Stromal cell of bone marrow (primary cell): ENCODE data around the gene PRDM15.

Experiments
- DNase-seq: peaks from one replicate; pipeline ENCODE4 v3.0.0-alpha.2; 2012; ENCODE audit warnings: low read depth

The PRDM15 gene

GRCh38 chr21:41885341-41886024, 6.3 kb upstream of the PRDM15 start:
- no peak for DNase-seq

DNA sequence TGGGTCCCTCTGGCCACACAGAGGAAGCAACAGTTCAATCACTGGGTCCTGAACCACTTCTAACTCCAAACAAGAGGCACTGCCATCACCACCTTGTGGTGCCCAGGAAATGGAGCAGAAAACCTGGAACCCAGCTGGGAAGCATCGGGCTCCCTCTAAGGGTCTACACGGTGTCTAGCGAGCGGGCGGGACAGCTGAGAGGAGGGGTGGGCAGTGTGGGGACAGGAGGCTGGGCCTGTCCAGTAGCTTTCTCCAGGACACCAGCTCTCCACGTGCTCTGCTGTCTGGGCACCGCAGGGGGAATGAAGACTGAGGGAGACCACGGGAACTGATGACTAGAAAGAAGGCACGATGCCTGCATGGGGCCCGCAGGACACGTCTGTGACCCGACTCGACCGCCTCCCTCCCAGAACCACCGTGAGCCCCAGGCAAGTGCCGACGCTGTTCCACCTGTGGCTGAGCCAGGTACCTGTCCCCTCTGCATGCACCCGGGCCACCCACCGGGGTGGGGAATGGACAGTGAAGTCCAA, 5.4 kb upstream of the PRDM15 start:
- no peak for DNase-seq

DNA sequence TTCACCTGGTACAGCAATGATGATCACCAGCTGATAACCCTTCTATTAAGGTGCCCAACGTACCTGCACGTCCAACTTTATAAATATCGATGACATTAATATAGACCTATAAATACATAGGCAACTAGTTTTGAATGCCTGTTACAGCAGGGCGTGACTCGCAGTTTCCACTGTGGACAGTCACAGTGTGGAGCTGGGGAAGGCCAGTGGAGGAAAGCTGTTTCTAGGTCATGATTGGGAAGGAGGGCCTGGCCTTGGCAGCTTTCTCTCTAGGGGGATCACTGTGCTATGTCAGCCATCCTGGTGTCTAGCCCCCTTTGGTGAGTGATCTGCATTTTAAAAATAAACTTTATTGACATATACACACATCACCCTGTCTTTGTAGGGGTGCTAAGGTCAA, 4.4 kb upstream of the PRDM15 start:
- no peak for DNase-seq

DNA sequence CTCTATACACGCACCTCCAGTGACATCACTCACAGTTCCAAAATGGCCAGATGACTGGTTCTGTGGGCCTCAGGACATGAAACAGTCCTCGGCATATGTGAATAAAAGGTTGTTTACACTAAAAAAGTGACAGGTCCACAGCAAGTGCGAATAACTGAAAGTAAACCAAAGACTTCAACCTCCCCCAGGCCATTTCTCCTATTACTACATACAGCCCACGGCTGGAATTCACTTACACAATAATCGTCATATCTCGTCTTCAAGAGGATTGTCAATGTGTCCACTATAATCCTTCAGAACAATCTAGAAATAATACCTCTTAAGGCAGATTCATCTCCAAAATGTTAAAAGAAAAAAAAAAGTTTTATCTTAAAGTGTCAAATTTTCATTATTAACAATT, 1.9 kb upstream of the PRDM15 start:
- no peak for DNase-seq

- no peak for DNase-seq
Observed at GRCh38 chr21:41880153-41880552, 1.0 kb upstream of the PRDM15 start.

- DNase-seq = peak; percentile 74
Observed at GRCh38 chr21:41878831-41879189, 334 bp downstream of the PRDM15 start.

DNA sequence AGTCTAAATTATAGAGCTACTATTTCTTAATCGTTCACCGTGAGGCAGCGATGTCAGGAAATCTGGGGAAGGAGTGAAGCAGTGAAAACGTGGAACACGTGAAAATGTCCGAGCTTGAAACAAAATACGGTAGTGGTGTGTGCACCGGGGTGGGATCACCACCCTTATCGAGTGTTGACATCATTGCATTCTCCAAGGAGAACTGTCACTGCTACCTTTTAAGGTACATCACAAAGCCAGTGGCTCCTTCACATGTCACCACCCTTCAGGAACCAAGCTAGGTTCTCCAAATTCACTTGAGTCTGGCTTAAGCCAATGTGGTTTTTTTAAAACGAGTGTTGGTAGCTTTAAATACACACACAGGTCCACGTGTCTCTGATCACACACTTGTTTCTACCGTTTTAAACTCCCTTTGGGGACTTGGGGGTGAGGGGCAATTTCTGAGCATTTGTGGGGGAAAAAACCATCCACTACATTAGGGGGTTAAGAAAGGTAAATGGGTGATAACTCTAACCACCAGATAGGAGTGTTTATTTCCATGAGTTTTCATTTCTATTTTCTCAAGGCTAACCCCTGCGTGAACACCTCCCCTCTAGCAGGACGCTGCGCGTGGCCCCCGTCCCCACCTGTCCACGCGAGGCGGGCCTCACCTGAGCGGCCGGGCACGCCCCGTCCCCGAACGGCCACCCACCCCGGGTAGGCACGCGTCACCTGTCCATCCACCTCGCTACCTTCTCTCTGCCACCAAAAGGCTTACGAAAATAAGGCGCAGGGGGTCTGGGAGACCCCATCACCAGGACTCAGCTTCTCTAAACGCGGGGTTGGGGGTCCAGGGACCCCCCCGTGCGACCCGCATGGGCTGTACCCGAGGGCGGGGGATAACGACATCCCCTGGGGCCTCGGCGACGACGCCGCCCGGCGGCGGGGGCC, 978 bp downstream of the PRDM15 start:
- peak; percentile 54 for DNase-seq

GRCh38 chr21:41876928-41877652, 2.1 kb downstream of the PRDM15 start:
- no peak for DNase-seq

- no peak for DNase-seq
Observed at GRCh38 chr21:41876396-41876795, 2.7 kb downstream of the PRDM15 start.

DNA sequence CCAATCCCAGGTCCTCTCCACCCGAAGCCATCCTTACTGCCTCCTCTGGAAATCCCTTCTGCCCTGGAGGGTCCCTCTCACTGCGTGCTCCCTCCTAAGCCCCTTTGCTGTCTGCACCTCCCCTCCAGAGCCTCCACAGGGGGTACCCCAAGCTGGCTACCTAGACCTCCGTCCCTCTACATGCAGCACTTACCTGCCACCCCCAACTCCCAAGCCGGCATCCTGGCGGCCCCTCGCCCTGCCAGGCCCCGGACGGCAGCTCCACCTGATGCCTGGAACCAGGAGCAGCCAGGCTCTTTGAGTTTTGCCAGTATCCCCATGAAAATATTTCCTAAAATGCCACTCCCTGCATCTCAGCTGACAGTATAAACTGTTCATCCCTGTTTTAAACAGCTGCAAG, 4.1 kb downstream of the PRDM15 start:
- no peak for DNase-seq

GRCh38 chr21:41874611-41875010, 4.5 kb downstream of the PRDM15 start:
- DNase-seq = no peak

DNA sequence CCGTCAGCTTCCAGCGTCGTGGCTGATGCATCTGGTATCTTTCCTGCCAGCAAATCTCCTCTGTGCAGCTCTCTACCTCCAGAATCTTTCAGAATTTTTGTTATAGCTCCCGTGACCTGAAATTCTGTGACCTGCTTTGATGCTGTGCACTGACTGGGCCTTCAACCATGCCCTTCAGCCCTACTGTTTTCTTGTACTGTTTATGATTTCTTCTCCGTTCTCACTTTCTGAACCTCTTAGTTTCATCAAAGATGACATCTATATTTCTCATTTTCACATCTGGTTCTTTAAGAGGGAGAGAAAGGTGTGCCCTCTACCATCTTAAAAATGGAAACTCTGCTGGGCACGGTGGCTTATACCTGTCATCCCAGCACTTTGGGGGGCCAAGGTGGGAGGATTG, 5.7 kb downstream of the PRDM15 start:
- DNase-seq = no peak

- no peak for DNase-seq
Observed at GRCh38 chr21:41873005-41873404, 6.1 kb downstream of the PRDM15 start.

- no peak for DNase-seq
Observed at GRCh38 chr21:41871293-41872030, 7.7 kb downstream of the PRDM15 start.

- DNase-seq = no peak
Observed at GRCh38 chr21:41869771-41870170, 9.4 kb downstream of the PRDM15 start.

GRCh38 chr21:41868062-41868710, 11.0 kb downstream of the PRDM15 start:
- DNase-seq = no peak

- DNase-seq = no peak
Observed at GRCh38 chr21:41867313-41867712, 11.8 kb downstream of the PRDM15 start.

DNA sequence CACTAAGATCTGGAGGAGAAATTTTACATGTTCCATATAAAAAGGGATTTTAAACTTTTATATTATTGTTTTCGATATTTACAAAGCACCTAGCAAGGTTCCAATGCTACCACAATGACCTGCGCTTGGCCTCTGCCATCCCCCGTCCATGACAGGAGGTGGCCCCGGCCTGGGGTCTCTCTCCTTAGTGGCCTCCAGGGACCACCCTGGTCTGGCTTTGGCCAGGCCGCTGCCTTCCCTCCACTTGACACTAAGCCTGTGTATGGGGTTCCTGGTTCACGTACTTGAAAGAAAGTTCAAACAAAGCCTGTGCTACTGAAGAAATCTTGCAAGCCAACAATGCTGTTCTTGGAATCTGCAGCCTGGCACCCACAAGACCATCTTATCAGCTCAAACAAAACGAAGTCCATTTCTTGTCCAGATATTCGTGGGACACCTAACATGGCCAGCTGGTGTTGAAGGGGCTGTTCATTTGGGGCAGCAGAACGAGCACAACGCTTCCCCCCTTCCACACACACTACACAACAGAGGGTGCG, 12.8 kb downstream of the PRDM15 start:
- no peak for DNase-seq

DNA sequence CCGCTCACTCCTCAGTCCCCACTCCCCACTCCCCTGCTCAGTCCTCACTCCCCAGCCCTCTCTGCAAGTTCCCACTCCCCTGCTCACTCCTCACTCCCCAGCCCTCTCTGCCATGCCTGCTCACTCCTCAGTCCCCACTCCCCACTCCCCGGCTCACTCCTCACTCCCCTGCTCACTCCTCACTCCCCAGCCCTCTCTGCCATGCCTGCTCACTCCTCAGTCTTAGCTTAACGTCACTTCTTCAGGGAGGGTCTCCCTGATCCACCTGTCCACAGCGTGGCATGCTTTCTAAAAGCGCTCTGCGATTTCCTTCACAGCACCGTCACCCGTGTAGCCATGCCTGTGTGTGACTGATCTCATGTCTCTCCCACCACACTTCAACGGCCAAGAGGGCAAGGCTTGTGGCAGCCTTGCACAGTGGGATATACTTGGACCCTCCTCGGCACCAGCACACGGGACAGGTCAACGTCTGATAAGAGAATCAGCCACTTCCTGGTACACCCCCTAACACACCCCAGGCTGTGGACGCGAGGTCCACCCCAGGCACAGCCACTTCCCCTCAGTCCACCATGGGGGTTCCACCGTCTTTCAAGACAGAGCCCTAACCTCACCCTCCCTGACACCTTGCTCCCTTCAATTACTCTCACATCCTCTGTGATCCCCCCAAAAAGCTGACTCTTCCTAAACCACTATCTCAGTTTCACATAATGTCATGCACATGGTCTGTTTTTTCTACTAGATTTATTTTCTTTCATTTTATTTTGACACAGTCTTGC, 14.0 kb downstream of the PRDM15 start:
- DNase-seq = no peak

GRCh38 chr21:41864311-41865001, 14.7 kb downstream of the PRDM15 start:
- DNase-seq = no peak
